ENCODE measurements around the gene PRKG2. TPM values are rescaled to one million over a fixed set of nuclear protein-coding genes. Genes with fewer than 3 reads are reported as not detected.

Gene PRKG2
- total RNA-seq, 1 experiment from 2014 or later, result 1.9 TPM

- H2AK5ac ChIP-seq (ENCODE audit: insufficient read length, low read length), result no peak overlapping the region
- WGBS (ENCODE audit: extremely low coverage, insufficient read length, low lambda C conversion rate), result no CpG with 5 or more reads among the region's 2 CpGs
- H3K27me3 Mint-ChIP-seq (ENCODE audit: low read depth), result peaks cover 13% of the 10 kb centered on the region
Measured at GRCh38 chr4:81205302-81205701, 9.7 kb downstream of the PRKG2 start.

More at GRCh38 chr4:81205302-81205701, 9.7 kb downstream of the PRKG2 start:
- no peak overlapping the region for H4K8ac ChIP-seq (replicated peaks; ENCODE audit: insufficient read length, low read depth, low read length)
- H4K20me1 ChIP-seq (ENCODE audit: control insufficient read depth, insufficient read depth, insufficient read length), result no peaks in the 10 kb centered on the region
- H3K23ac ChIP-seq (ENCODE audit: insufficient read length, low read depth, low read length), result no peak overlapping the region
- Mint-ChIP-seq H3K4me3 (no peak overlapping the region), H3K27ac (no peak overlapping the region), H3K4me1 (no peaks in the 10 kb centered on the region), H3K36me3 (ENCODE audit: insufficient read depth in 1 of 3, low read depth in 3 of 3) (no peaks in the 10 kb centered on the region), H3K9me3 (peaks cover 0 to 4% of the 10 kb centered on the region in 2 experiments; a peak in 4 of 5 replicates)
- no peaks in the 10 kb centered on the region for H3K27me3 ChIP-seq (ENCODE audit: insufficient read depth, low read length)
- no peak overlapping the region for H3K56ac ChIP-seq (ENCODE audit: insufficient read length, low read depth, low read length)
- no peak overlapping the region for H3K27ac ChIP-seq (ENCODE audit: insufficient read length, low read depth, low read length)
- H2BK20ac ChIP-seq (ENCODE audit: low read depth, low read length, poor library complexity, severe bottlenecking), result no peak overlapping the region
- no peak overlapping the region for H3K9ac ChIP-seq (ENCODE audit: extremely low read depth, insufficient read length, low read length)
- no peaks in the 10 kb centered on the region for H3K23me2 ChIP-seq (ENCODE audit: insufficient read length, low read depth, low read length, poor library complexity, severe bottlenecking)
- H2BK12ac ChIP-seq (ENCODE audit: insufficient read length, low read depth, low read length), result no peak overlapping the region
- H3K79me2 ChIP-seq (ENCODE audit: insufficient read depth, low read length), result no peaks in the 10 kb centered on the region
- H4K91ac ChIP-seq (ENCODE audit: insufficient read length, low read depth, low read length), result no peak overlapping the region
- no peak overlapping the region for H3K4ac ChIP-seq (ENCODE audit: low read depth, low read length)
- no peaks in the 10 kb centered on the region for H3K79me1 ChIP-seq (ENCODE audit: insufficient read depth, low read depth, low read length, poor library complexity, severe bottlenecking)
- H2BK5ac ChIP-seq (ENCODE audit: insufficient read length, low read length), result no peak overlapping the region
- no peaks in the 10 kb centered on the region for H3K9me3 ChIP-seq (ENCODE audit: control insufficient read depth, low read depth, low read length)
- H3K4me1 ChIP-seq (ENCODE audit: insufficient read depth, low read length), result no peaks in the 10 kb centered on the region
- H3K14ac ChIP-seq (ENCODE audit: insufficient read depth, low read length), result no peak overlapping the region
- H2BK120ac ChIP-seq (ENCODE audit: low read depth, low read length, poor library complexity, severe bottlenecking), result no peak overlapping the region
- no peak overlapping the region for H2BK15ac ChIP-seq (ENCODE audit: low read depth, low read length)
- no peak overlapping the region for H3K18ac ChIP-seq (ENCODE audit: insufficient read length, low read depth, low read length)
- no peak overlapping the region for H3T11ph ChIP-seq (ENCODE audit: low read length)
- H4K5ac ChIP-seq (ENCODE audit: insufficient read length, low read depth, low read length), result no peak overlapping the region
- TF ChIP-seq, protein P1, sequence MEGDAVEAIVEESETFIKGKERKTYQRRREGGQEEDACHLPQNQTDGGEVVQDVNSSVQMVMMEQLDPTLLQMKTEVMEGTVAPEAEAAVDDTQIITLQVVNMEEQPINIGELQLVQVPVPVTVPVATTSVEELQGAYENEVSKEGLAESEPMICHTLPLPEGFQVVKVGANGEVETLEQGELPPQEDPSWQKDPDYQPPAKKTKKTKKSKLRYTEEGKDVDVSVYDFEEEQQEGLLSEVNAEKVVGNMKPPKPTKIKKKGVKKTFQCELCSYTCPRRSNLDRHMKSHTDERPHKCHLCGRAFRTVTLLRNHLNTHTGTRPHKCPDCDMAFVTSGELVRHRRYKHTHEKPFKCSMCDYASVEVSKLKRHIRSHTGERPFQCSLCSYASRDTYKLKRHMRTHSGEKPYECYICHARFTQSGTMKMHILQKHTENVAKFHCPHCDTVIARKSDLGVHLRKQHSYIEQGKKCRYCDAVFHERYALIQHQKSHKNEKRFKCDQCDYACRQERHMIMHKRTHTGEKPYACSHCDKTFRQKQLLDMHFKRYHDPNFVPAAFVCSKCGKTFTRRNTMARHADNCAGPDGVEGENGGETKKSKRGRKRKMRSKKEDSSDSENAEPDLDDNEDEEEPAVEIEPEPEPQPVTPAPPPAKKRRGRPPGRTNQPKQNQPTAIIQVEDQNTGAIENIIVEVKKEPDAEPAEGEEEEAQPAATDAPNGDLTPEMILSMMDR (conservative IDR thresholded peaks at IDR 0.05), result no peak
- H2AFZ ChIP-seq (ENCODE audit: low read length), result no peak overlapping the region
- no peak for DNase-seq
- H3K4me2 ChIP-seq (ENCODE audit: insufficient read depth, insufficient read length, low read length), result no peak overlapping the region

All from H9 (cell line).